NCI-H2107 (cell line): ENCODE measurements around the gene S100A14.
A peak's percentile ranks its signal among the peaks of the same experiment; 100 is the strongest.
"Not testable (repeated sequence)": the region's sequence is repeated elsewhere in the genome, so short reads cannot be mapped to it uniquely, and the experiment has no call there.

Experiments
- DNase-seq: peaks from one replicate; lab custom pipeline; 2025; lab: John Stamatoyannopoulos, UW

S100A14 gene

DNA sequence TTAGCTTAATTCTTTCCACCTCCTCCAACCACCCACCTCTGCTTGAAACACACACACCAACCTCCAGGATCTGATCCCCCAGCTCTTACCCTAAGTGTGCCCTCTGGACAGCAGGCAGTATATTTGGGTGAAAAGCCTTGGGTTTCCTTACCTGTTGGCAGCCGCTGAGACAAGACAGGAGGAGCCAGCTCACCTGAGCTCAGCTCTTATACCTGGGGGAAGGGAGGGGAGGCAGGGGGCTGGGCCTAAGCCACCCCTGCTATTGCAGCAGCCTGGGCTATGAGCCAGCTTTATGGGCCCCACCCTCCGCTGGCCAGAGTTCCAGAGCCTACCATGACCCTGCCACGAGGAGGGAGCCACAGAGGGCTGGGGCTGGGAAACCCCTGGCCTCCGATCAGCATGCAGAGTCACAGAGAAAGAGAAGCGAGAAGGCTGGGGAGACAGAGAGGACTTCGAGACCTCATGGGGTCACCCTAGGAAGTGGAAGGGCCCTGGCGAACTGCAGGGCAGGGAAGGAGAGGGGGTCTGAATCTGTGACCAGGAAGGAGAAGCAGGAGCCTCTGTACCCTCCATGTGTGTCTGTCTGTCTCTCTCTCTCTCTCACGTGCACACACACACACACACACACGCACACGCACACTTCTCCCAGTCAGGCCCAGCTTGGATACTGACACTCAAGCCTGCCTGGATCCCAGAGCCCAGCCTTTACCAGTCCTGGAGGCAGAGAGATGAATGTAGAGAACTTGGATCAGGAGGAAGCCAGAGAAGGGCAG is at the start of gene S100A14:
S100A14 (minus strand) TSS at position 182 of the 773 bp plus-strand sequence. CDS start 467 bp downstream, outside the sequence.
- DNase-seq = no peak

DNA sequence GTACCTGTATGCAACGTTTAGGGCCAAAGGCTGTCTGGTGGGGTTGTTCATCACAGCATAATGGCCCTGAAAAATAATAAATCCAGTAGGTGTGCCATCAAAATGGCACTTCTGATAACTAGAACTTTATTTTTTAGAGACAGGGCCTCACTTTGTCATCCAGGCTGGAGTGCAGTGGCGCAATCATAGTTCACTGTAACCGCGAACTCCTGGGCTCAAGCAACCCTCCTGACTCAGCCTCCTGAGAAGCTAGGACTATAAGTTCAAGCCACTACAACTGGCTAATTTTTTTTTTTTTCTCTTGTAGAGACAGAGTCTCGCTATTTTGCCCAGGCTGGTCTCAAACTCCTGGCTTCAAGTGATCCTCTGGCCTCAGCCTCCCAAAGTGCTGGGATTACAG is 47.1 kb upstream of the S100A14 start:
- DNase-seq = no peak

DNA sequence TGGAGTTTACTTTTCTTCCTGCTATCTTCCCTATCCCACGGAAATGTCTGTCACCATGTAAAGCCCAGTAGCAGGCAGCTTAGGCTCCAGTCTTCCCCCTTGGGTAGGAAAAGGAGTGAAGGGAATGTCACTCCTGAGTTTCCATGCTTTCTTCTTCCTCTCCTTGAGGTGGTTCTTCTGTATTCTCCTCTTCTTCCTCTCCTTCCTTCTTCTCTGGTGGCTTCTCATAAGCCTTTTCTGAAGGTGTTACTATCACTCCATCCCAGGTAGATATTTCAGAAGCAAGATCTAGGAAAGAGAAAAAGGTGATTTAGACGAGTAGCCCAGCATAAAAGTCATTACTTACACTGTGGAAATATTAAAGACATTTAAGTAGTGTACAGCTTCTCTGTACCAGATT is 46.1 kb upstream of the S100A14 start:
- DNase-seq = no peak

DNA sequence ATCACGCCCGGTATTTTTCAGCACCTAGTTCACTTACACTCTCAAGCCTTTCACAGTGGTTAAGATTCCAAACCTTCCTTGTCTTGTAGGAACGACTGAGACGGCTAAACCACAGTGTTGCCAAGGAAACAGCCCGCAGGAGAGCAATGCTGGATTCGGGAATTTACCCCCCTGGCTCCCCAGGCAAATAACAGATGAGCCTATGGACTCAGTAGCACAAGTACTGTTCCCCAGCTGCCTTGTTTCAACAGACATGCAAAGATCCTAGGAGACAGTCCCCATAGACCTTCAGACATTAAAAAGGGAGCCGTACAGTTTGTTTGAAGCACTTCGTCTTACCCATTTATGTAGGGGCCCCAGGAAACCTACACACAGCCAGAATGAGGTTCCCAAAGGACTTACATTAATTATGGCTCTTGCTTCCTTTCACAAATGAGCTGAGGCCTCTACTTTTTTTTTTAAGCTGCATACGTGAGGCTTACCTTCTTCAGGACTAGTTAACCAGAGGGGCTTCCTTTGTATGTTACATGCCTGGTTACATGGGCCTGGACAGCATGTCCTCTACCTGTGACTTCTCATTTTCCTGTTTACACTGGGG is 45.1 kb upstream of the S100A14 start:
- no peak for DNase-seq

DNA sequence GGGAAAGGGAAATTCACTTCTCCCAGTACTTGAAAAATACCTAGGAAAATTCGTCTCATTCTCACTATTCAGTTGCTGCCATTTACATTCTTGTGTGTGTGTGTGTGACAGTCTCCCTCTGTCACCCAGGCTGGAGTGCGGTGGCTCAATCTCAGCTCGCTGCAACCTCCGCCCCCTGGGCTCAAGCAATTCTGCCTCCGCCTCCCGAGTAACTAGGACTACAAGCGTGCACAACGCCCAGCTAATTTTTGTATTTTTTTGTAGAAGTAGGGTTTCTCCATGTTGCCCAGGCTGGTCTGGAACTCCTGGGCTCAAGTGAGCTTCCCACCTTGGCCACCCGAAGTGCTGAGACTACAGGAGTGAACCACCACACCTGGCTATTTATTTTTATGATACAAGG is 43.5 kb upstream of the S100A14 start:
- DNase-seq = no peak

DNA sequence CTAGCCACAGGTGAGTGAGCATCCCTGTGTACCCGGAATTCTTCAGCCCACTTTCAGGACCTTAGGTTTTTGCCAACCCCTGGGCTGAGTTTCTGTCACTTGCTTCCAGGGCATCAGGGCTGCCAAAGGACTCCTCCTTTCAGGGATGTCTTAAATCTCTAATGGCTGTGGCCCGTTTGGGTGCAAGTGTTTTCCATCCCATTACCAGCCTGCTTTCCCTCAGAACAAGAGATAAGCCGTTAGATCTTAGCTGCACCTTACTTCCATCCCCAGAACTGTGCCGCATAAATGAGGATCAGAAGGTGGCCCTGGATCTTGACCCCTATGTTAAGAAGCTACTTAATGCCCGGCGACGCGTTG is 43.0 kb upstream of the S100A14 start:
- no peak for DNase-seq

DNA sequence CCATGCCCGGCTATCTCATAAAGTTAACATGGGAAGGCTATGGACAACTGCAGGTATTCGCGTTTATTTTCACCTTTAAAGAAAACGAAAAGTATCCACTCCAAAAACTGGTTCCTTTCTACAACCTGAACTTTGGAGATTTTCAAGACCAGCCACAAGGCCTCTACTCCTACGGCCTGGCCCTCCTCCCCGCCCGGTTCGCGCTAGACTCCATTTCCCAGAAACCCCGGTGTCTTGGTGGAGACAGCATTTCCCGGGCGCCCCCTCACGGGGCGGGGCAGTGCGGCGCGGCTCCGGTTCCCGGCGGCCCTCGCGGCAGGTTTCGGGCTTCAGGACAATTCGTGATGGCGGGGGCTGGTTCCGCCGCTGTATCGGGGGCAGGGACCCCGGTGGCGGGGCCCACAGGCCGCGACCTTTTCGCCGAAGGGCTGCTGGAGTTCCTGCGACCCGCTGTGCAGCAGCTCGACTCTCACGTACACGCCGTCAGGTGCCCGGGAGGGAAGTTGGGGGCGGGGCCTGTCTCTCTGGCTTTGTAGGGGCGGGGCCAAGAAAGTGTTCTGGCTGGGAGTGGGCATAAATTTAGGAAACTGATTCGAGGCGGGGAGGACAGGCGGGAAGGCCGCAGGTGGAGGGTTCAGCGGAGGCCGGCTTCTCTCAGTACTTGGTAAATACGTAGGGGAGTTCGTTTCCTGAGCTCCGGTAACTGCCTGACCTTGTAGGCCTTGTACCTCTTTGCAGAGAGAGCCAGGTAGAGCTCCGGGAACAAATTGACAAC is 42.5 kb upstream of the S100A14 start, which contains the start of gene SNAPIN:
SNAPIN (plus strand) TSS at position 304 of the 775 bp plus-strand sequence; CDS start at position 345, 41 bp downstream.
- peak; percentile 89 for DNase-seq

DNA sequence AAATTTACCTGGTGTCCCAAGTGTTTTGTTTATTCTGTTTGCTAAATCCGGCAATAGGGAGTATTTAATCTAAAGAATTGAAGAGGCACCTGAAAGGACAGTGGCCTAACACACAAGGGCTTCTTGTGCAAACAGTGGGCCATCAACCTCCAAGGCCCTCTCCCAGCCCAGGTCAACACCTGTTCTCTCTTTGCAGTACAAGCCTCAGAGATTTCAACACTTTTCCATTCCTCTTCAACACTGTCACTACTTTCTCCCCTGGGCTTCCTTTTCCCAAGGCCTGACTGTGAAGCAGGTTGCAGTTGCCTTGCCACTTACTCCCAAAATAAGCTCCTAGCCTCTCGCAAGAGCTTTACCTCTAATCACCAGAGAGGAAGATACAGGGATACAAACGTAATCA is 39.2 kb upstream of the S100A14 start:
- DNase-seq = no peak

DNA sequence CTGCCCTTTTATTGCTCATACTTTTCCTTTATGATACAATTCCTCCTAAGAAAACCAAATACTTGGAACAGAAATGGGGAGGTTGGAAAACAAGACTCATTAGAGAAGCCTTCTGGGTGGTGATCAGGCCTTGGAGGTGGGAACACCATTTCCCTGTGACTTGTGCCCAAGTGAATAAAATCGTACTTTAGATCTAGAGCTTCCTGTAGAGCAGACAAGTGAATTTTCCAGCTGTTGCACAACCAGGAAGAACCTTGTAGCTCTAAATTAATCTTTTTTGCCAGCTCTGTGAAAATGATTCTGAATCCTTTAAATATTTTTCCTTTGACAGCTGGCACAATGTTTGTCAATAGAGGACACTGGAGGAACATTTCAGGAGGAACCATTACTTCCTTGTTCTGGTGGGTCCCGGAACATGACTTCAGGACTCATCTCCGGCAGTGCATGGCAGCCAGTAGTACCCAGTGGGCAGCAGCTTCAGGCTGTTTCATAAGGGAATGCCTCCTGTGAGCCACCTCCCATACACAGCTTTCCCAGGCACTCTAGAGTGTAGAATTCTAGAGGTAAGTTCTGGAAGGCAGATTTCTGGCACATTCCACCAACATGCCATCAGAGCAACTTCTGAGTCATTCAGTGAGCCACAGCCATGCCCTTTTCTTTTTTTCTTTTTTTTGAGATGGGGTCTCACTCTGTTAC is 36.8 kb upstream of the S100A14 start:
- no peak for DNase-seq

DNA sequence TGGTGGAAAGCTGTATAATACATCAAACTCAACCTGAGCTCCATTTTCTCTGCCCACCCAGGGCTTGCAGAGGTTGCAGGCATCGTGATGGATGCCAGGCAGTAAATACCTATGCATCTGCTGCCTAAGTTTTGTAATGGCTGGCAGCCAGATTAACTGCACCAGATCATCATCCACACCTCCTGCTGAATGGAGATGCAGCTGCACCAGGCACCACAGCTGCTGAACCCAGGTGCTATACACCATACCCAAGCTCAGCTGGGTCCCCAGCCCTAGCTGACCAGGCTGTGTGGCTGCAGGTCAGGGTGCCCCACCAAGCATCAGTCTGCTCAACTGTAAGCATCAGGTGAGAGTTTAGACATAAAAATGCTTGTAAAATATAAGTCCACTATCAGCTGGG is 35.6 kb upstream of the S100A14 start:
- no peak for DNase-seq

DNA sequence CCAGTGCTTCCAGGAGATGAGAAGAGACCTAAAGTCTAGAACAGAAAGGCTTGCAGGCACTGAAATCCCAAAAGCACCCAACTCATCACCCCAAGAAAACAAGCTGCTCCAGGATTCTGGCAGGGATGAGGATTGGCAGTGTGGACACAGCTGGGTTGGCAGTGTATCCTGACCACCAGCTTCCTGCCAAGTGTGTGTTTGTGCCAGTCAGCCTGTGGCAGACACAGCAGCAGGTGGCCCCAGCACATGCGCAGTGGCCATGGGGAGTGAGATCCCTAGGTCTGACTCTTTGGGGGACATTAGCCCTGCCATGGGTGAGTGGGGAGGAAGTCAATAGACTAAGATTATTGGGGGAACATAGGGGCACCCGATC is 33.7 kb upstream of the S100A14 start:
- DNase-seq = no peak

DNA sequence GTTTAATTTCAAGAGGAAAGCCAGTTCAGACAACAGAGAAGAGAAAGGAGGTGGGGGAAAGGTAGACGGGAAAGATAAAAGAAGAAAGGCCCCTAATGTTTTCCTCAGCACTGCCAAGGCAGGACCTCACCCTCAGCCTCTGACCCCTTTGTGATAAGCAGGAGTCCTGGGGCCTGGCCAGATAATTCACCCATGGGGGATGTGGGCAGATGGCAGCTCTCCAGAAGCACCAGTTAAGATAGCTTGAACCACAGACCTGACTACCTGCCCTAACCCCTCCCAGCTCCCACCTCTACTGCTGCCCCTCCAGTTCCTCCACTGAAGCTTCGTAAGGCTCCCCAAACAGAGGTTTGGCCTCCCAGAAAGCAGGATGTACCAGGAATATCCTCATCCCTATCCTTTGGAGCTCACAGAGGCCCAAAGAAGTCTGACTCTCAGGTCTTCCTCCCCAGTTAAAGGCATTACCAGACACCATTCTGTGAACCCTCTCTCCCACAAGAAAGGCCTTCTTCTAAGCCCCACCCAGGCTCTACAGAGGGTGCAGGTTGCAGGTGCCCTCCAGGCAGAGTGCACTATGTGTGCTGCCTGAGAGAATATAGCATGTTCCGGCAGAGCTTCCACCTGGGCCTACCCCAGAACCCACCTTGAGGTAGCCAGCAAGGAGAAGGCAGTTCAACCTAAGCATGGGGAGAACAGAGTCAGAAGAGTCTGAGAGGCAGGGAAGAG is 33.2 kb upstream of the S100A14 start:
- no peak for DNase-seq

DNA sequence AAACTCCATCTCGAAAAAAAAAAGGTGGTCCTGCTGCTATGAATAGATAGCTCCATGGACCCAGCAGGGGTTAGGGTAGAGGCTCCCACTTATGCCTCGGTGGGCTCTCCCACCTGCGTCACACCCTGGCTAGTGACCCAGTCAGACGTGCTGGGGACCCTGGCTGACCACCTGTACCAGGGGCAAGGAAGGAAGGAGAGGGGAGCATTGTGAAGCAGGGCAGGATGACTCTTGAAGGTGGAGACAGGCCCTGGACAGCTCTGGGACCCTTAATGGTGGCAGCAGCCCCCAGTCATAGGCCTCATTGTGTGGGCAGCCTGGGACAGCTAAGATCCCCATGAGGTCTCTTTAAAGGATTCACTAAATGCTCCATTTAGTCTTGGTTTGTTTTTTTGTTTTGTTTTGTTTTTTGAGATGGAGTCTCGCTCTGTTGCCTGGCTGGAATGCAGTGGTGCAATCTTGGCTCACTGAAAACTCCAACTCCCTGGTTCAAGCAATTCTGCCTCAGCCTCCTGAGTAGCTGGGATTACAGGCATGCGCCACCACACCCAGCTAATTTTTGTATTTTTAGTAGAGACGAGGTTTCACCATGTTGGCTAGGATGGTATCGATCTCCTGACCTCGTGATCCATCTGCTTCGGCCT is 32.0 kb upstream of the S100A14 start:
- no peak for DNase-seq

DNA sequence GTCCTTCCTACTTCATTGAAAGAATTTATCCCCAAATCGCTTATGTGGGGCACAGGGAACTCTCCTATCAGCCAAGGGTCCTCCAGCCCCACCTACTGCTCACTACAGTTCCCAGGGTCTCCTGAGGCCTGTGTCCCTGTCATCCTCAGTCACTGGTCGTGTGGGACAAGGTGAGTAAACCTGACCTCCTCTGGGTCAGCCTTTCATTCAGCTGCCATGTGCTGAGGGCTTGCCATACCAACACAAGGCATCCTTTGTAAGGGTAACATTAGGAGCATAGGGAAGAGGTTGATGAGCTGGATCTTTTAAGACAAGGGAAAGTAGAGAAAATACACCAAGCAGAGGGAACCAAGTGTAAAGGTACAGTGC is 31.2 kb upstream of the S100A14 start:
- DNase-seq = no peak

DNA sequence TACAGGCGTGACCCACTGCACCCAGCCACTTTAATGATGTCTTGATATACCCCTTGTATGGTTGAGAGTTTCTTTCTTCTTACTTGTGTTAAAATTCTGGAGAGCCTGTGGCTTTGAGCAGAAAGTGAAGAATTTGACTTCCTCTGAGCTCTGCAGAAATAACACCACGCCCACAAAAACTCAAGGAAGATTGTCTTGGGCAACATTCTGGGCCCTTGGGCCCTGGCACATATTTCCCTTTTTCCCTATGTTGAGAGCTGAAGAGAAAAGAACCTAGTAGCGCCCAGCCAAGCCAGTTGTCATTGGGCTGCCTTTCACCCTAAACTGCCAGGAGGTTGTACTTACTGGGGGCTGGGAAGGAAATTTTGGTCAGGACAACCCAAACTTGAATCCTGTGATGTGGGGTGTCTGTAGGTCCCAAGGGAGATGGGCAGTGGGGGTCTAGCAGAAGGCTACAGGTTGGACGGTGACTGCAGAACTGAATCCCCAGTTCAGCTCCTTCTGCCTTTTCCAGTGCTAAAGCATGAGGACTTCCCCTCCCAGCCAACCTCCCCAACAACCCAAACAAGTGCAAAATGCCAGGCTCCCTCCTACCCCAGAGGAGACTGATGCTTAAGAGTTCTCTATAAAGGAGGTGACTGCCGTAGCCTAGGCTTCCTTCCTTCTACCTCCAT is 30.7 kb upstream of the S100A14 start:
- DNase-seq = no peak

DNA sequence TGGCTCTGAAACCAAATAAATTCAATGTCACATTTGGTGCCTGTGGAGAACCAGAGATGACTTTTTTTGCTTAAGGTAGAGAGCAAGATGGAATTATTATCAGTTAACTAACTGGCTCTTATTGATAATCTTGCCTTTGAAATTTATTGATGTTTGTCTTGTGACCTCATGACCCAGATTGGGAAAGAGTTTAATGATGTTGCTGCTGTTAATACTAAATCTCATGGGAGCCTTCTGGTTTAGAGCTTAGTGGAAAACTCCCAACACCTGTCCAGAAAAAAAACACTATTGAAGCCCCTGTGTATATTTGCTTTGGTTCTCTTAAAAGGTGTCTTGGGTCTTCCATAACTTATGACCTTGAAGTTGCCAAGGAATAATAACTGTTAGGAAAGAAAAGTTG is 27.7 kb upstream of the S100A14 start:
- DNase-seq = no peak

DNA sequence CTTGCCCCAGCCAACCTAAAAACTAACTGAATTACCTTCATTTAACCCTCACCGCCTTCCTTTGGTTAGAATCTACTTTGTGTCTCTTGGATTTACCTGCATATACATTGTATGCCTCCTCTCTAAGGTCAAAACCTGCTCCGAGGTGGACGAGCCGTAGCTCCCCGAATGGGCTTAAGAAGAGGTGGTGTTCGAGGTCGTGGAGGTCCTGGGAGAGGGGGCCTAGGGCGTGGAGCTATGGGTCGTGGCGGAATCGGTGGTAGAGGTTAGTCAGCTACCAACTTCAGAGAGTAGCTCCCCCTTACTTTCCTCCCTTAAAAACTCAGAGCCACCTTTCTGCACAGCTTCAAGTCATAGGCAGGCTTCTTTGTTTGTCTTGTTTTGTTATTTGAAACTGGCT is 27.0 kb upstream of the S100A14 start:
- DNase-seq = no peak

DNA sequence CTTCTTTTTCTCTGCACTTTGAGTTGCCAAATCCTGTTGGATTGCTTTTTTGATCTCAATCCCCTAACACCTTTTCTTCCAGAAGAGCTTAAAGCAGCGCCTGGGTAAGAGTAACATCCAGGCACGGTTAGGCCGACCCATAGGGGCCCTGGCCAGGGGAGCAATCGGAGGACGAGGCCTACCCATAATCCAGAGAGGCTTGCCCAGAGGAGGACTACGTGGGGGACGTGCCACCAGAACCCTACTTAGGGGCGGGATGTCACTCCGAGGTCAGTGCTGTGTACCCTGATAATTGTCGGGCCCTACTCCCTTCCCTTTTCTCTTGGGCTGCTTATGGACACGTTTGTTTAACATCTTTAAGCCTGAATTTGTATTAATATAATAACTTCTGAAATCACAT is 26.0 kb upstream of the S100A14 start:
- no peak for DNase-seq

DNA sequence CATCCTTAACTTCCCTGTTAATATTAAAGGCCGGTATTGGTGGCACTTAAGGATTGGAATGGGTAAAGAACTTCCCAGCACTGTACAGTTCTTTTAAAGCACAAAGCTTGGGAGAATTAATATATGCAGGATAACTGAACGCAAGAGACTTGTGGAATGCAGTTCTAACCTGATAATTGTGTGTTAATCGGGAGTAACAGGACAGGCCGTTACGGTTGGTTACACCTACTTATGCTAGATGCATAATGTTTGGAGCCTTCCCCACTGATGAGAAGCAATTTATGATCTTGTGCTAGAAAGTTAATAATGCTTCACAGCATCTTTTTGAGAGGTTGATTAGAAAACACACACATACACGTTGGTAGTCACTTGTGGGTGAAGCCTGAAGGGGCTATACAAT is 24.7 kb upstream of the S100A14 start:
- DNase-seq = no peak

DNA sequence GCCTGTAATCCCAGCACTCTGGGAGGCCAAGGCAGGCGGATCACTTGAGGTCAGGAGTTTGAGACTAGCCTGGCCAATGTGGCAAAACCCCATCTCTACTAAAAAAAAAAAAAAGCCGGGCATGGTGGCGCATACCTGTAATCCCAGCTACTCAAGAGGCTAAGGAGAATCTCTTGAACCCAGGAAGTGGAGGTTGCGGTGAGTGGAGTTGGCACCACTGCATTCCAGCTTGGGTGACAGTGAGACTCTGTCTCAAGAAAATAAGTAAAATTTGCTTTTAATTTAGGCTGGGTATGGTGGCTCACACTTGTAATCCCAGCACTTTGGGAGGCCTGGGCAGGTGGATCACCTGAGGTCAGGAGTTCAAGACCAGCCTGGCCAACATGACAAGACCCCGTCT is 24.1 kb upstream of the S100A14 start:
- DNase-seq = not testable (repeated sequence)

DNA sequence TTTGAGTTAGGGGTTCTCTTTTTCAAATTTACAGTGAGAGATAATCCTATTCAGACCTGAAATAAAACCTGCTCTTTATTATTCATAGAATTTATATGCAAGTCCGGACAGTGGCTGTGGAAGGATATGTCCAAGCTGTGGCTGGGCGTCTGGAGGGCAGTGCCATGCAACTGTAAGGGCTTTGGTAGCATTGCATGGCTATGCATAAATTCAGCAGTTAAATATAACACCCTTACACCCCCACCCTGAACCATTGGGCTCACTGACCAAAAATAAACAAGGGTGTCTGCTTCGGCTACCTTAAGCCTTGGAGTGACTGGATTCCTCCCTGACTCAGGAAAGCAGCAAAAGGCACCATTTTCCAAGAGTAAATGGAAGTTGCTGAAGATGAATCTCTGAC is 23.2 kb upstream of the S100A14 start:
- DNase-seq = no peak
